GM19452 (cell line): ENCODE results near the gene RBBP8NL.

ENCODE experiments used
- ATAC-seq: cut with Tn5 transposase; IDR thresholded peaks from one replicate; pipeline ENCODE4 v1.9.1; 2021; ENCODE audit not compliant: unreplicated experiment

RBBP8NL gene

GRCh38 chr20:62422636-62423325 lies 4.6 kb downstream of the RBBP8NL start:
- no peak for ATAC-seq

GRCh38 chr20:62421716-62421990 lies 5.7 kb downstream of the RBBP8NL start:
- no peak for ATAC-seq

GRCh38 chr20:62420846-62421715 lies 6.3 kb downstream of the RBBP8NL start:
- ATAC-seq: no peak

- no peak for ATAC-seq
Measured at GRCh38 chr20:62419759-62420158, 7.6 kb downstream of the RBBP8NL start.

- no peak for ATAC-seq
Measured at GRCh38 chr20:62418709-62419487, 8.4 kb downstream of the RBBP8NL start.

GRCh38 chr20:62417981-62418708 lies 9.2 kb downstream of the RBBP8NL start:
- no peak for ATAC-seq

- no peak for ATAC-seq
Measured at GRCh38 chr20:62416651-62417637, 10.4 kb downstream of the RBBP8NL start.

GRCh38 chr20:62415354-62416111 lies 11.8 kb downstream of the RBBP8NL start:
- no peak for ATAC-seq

- ATAC-seq: no peak
Measured at GRCh38 chr20:62413896-62414481, 13.3 kb downstream of the RBBP8NL start.

GRCh38 chr20:62413025-62413570 lies 14.2 kb downstream of the RBBP8NL start:
- no peak for ATAC-seq

GRCh38 chr20:62412194-62413024 lies 14.9 kb downstream of the RBBP8NL start:
- ATAC-seq: no peak

- no peak for ATAC-seq
Measured at GRCh38 chr20:62411479-62412193, 15.7 kb downstream of the RBBP8NL start.

GRCh38 chr20:62410746-62411478 lies 16.4 kb downstream of the RBBP8NL start:
- no peak for ATAC-seq

GRCh38 chr20:62409931-62410745 lies 17.2 kb downstream of the RBBP8NL start:
- no peak for ATAC-seq

- no peak for ATAC-seq
Measured at GRCh38 chr20:62409086-62409853, 18.1 kb downstream of the RBBP8NL start.
